H54 (cell line): ENCODE data around the gene NDUFA6.
"Not testable (repeated sequence)": the region's sequence is repeated elsewhere in the genome, so short reads cannot be mapped to it uniquely, and the experiment has no call there.

Experiments used
- DNase-seq: peaks from one replicate; pipeline ENCODE4 v3.0.0; 2011; ENCODE audit warnings: low spot score, mixed read lengths; ENCODE audit not compliant: insufficient read length
- FAIRE-seq: peaks from 3 replicates; lab custom pipeline; 2011; peaks lifted over from hg19 to GRCh38; lab: Jason Lieb, UNC
- POLR2A ChIP-seq: IDR thresholded peaks from 2 replicates; pipeline ENCODE4 v1.6.1; 2011; ENCODE audit warnings: low read depth, mild to moderate bottlenecking, low read length

NDUFA6 gene

DNA sequence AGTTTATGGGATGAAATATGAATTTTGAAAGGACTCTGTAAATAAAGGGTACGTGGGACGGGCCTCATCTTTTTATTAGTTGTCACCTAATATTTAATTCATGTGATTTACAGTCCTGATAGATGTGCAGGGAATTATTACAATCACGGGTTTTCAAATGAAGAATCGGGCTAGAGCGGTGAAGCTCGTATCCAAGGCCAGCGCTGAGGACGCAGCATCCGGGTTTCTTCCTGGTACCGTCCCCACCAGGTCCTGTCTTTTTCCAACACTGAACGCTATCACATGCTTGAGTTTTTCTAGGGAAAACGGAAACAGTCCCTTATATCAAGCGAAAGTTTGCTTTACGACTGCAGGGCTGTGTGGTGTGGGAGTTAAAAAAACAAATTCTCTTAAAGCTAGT is 10.3 kb downstream of the NDUFA6 start:
- no peak for TF ChIP-seq POLR2A
- DNase-seq (no peak), FAIRE-seq (no peak)

DNA sequence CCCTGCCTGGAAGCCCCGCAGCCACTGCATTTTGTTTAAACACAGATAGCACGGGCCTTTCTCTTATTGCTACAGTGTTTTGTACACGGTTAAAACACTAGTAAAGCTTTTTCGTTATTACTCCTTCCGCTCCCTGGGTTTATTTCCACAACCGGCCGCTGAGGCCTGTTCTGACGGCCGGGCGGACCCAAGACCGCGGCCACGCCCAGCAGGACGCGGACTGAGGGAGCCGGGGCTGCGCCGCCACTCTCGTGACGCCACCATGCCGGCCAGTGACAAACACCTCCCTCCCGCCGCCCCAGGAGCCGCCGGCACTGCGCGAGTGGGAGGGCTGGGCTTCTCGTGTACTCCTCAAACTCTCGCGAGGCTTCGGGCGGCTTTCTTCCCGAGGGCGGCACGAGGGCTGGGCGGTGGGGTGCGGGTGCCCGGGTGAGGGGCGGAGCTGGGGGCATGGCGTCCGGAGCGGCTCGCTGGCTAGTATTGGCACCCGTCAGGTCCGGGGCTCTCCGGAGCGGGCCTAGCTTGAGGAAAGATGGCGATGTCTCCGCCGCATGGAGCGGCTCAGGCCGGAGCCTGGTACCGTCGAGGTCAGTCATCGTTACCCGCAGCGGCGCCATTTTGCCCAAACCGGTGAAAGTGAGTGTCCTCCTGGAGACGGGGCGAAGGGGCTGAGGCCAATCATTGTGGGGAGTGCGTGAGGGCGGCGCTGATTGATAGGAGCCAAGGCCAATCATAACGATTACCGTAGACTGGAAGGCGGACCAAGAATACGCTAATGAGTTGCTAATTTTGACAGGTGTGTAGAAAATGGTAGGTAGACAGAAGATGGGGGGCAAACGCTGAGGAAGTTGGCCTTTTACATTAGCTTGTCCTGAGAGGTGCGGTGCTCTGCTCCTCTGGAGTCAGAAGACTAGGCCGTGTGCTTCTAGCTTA is 11.0 kb downstream of the NDUFA6 start, which contains the start of gene SMDT1:
SMDT1 (plus strand) TSS at position 382 of the 933 bp plus-strand sequence; CDS start at position 451, 69 bp downstream.
- peak; percentile 91 for DNase-seq
- FAIRE-seq, result no peak

DNA sequence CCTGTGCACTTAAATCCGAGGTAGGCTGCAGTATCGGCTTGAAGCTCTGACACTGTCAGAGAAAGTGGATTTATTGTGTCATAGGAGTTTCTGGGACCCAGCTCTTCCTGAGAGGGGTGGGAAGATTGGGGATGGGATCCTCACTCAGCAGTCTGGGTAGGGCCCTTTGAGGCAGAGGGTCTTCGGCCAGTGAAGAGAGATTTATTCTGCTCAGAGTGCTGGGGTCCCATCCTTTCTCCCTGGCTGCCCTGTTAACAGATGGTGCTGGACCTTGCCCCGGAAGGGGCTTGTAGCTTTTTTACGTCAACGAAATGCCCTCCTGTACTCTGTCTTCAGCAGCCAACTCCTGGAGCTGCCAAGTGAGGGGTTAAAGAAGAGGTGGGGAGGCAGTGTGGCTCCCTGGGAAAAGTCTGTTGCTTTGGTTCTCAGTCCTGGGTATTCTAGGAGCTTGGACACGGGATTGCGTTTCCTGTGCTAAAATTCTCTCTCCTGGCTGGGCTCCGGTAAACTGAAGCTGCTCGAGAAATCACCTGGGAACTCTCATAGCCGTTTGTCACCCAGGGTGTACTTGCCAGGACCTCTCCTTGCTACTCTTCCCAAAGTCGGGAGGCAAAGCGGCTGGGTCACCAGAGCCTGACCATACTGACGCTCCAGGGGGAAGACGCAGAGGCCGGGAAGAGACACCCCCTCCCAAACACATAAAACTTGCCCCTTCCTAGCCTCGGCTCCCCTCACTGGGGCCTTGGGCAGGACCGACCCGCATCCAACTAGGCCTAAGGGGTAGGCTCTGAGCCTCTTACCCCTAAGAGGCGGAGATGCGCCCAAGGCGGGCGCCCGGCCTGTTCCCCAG is 11.9 kb downstream of the NDUFA6 start:
- no peak for FAIRE-seq
- DNase-seq, result no peak
- no peak for TF ChIP-seq POLR2A

More for the DNA sequence above, 11.0 kb downstream of the NDUFA6 start, which contains the start of gene SMDT1:
- TF ChIP-seq POLR2A, result peak; percentile 58; the same call in 1 of the 2 replicates

DNA sequence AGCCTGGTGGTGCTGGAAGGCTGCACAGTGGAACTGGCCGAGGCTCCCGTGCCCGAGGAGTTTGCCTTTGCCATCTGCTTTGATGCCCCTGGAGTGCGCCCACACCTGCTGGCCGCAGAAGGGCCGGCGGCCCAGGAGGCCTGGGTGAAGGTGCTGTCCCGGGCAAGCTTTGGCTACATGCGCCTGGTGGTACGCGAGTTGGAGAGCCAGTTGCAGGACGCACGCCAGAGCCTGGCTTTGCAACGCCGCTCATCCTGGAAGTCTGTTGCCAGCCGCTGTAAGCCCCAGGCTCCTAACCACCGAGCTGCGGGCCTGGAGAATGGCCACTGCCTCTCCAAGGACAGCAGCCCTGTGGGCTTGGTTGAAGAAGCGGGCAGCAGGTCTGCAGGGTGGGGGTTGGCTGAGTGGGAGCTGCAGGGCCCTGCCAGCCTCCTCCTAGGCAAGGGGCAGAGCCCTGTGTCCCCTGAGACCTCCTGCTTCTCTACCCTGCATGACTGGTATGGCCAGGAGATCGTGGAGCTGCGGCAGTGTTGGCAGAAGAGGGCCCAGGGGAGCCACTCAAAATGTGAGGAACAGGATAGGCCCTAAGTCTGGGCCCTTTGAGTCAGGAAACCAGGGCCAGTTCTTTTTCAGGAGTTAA is 13.0 kb downstream of the NDUFA6 start:
- DNase-seq, result no peak
- TF ChIP-seq POLR2A, result no peak
- no peak for FAIRE-seq

DNA sequence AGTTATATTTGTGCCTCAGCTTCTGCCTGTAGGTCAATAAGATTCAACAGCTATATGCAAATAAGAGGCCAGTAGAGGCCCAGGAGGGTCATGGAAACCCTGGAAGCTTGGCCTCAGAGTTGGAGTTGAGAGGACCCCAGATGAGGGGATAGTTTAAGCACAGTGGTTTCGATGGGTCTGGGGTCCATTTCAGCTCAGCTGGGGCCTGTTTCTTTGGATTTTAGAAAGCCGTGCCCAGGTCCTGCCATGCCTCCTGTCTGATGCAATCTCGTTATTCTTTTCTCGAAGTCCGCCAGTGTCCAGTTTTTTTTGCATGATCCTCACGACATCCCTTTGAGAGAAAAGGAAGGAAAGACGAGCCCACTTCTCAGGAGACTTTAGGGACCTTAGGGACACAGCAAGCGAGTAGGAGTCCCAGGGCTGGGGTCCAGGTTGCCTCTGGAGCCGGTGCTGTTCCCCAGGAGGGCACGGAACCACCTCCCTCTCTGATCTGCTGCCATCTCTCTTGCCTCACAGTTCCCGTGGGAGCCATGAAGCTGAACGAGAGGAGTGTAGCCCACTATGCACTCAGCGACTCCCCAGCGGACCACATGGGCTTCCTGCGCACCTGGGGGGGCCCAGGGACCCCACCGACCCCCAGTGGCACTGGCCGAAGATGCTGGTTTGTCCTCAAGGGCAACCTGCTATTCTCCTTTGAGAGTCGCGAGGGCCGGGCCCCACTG is 13.6 kb downstream of the NDUFA6 start:
- no peak for TF ChIP-seq POLR2A
- DNase-seq (no peak), FAIRE-seq (no peak)

DNA sequence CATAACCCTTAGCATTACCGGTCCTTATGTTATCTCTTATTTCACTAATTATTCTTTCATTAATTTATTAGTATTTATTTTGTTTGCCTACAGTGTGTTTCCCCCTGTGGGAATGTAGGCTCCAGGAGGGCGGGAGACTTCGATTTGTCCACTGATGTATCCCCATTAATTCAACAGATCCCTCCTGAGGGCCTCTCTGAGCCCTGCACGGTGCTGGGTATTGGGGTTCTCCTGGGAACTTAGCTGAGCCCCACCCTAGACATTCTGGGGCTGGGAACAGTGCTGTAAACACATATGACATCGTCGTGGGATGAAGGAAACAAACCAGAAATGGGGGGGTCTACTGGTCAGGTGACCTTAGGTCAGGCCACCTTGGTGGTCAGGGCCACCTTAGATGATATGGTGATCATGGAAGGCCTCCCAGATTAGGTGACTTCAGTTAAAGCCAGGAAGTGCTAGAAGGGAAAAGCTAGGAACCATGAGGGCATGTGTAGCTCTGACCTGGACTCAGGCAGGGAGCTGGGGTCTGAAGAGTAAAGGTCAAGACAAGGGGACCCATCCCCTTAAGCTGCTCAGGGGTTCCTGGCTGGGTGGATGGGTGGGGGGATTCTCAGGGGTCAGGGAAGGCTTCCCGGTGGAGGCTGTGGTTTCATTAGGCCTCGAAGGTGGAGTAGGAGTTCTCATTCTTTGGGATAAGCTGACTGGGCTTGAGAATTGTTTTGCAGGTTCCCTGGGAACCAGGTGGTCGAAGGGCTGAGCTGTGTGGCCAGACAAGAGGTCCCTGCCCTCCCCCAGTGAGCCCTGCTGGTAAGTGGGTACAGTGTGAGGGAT is 15.5 kb downstream of the NDUFA6 start:
- no peak for DNase-seq
- no peak for TF ChIP-seq POLR2A
- no peak for FAIRE-seq

DNA sequence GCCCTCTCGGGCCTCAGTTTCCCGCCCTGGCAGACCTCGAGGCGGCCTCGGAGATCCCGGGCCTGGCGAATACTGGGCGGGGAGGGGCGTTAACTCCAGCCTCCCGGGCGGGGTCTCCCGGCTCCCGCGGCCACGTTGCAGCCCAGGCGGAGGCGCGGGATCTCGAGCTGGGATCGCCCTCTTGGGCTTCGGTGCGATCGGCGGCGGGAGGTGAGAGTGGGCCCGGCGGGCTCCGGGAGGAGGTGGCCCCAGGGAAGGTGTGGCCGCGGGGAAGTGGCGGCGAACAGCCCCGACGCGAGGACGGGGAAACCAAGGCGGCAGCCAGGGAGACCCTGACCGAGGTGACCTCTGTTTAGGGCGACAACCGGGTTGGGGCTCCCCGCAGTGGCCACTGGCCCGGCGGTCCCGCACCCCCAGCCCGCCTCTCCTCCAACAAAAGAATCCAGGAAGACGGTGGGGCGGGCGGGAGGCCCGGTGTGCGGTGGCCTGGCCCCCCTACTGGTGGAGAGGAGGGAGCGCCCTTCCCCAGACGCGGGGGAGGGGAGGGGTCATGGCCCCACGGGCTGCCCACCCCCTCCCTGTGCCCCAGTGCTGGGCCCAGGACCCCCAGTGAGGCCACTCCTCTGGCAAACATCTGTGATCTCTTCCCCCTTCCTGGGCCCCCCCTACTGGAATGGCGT is 16.3 kb downstream of the NDUFA6 start, which contains the start of gene PHETA2:
PHETA2 (plus strand) TSS at position 117 of the 680 bp plus-strand sequence. CDS start 3,046 bp downstream, outside the sequence.
- DNase-seq (no peak), FAIRE-seq (no peak)

DNA sequence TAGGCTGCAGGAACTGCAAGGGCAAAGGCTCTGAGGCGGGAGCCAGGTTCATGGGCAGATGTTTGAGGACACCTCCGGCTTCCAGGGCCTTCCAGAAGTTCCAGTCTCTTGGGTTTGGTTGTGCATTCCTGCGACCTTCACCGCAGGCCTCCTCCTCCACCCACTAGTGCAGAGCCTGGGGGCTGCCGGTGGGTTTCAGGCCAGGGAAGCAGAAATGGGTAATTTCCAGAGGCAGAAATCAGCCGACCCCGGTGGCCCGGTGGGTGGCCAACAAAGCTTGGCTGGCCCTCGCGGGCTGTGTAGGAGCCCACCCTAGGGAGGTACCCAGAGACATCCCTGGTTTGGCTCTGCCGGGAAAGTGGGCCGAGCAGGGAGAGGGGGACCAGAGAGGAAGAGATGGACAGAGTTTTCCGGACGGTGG is 16.9 kb downstream of the NDUFA6 start:
- no peak for TF ChIP-seq POLR2A
- DNase-seq (no peak), FAIRE-seq (no peak)

More for the DNA sequence above, 16.3 kb downstream of the NDUFA6 start, which contains the start of gene PHETA2:
- TF ChIP-seq POLR2A, result no peak

DNA sequence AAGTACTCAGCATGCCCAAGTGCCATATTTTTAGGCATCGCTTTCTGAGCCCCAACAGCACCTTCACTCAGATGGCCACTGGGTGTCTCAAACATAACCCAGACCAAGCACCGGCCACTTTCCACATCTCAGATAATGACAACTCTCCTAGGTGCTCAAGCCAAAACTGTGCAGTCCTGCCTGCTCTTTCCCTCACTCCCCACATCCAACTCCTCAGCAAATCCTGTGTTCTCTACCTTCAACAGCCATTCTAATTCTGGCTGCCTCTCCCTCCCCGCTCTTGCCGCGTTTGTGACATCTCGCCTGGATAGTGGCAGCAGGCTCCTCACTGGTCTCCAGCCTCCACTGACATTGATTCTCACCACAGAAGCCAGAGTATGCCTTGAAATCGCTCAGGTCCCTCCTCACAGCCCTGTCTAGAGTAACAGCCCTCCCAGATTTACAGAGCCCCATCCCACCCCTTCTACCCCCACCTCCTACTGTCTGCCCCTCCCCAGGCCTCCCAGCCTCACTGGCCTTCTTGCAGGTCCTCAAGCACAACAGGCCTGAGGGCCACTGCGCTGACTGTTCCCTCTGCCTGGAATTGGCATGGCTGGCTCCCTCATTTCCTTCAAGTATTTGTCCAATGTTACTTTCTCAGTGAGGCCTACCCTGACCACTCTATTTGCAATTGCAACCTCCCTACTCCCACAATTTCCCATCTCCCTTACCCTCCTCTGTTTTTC is 17.8 kb downstream of the NDUFA6 start:
- TF ChIP-seq POLR2A, result no peak
- no peak for FAIRE-seq
- DNase-seq, result no peak

DNA sequence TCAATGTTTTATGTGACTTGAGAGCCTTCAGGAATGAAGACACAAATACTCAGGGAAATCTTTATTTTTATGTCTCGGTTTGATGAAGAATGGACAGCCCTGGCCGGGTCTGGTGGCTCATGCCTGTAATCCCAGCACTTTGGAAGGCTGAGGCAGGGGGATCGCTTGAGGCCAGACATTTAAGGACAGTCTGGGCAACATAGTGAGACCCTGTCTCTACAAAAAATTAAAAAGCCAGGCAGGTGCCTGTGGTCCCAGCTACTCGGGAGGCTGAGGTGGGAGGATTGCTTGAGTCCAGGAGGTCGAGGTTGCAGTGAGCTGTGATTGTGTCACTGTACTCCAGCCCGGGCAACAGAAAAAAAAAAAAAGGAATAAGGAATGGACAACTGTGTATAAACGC is 19.1 kb downstream of the NDUFA6 start:
- not testable (repeated sequence) for DNase-seq, FAIRE-seq
